Ramos (cell line): ENCODE measurements around the gene KRTAP13-3.

Source experiments
- in situ Hi-C: fragments of 300-500 bp; cut with MboI; formaldehyde crosslinking; loops from one replicate; pipeline ENCODE4 v1.14.3; 2022; ENCODE audit warnings: low sequenced_read_pairs; ENCODE audit not compliant: unreplicated experiment

KRTAP13-3 gene

GRCh38 chr21:30425826-30426225 is at the start of gene KRTAP13-3:
Gene KRTAP13-3 (minus strand): TSS chr21:30425926. CDS start chr21:30425912, 14 bp downstream.
- in situ Hi-C loops, result no loop called here

- in situ Hi-C loops, result no loop called here
These were observed 43.4 kb upstream of the KRTAP13-3 start for GRCh38 chr21:30468900-30469714.

- in situ Hi-C loops, result no loop called here
These were observed 38.0 kb upstream of the KRTAP13-3 start for GRCh38 chr21:30463713-30464112.

GRCh38 chr21:30448514-30448913 is 22.8 kb upstream of the KRTAP13-3 start:
- in situ Hi-C loops, result no loop called here

GRCh38 chr21:30447056-30447455 is 21.3 kb upstream of the KRTAP13-3 start:
- in situ Hi-C loops, result no loop called here

GRCh38 chr21:30444204-30444603 is 18.5 kb upstream of the KRTAP13-3 start:
- in situ Hi-C loops, result no loop called here

GRCh38 chr21:30443226-30443625 is 17.5 kb upstream of the KRTAP13-3 start:
- in situ Hi-C loops, result no loop called here

GRCh38 chr21:30439975-30440374 is 14.2 kb upstream of the KRTAP13-3 start, which contains the start of gene KRTAP15-1:
Gene KRTAP15-1 (plus strand): TSS chr21:30440275. CDS start chr21:30440328, 53 bp downstream.
- in situ Hi-C loops, result no loop called here

GRCh38 chr21:30437010-30437565 is 11.4 kb upstream of the KRTAP13-3 start:
- in situ Hi-C loops, result no loop called here

GRCh38 chr21:30434033-30434631 is 8.4 kb upstream of the KRTAP13-3 start:
- in situ Hi-C loops, result no loop called here

- in situ Hi-C loops, result no loop called here
These were observed 4.5 kb upstream of the KRTAP13-3 start, which contains the start of gene KRTAP13-4 for GRCh38 chr21:30430170-30430655. Gene KRTAP13-4 (plus strand): TSS chr21:30430220. CDS start chr21:30430276, 56 bp downstream.

GRCh38 chr21:30426731-30427130 is 1.0 kb upstream of the KRTAP13-3 start:
- in situ Hi-C loops, result no loop called here

- in situ Hi-C loops, result no loop called here
These were observed 9.7 kb downstream of the KRTAP13-3 start for GRCh38 chr21:30415993-30416392.

GRCh38 chr21:30408782-30409494 is 16.8 kb downstream of the KRTAP13-3 start:
- in situ Hi-C loops, result no loop called here

- in situ Hi-C loops, result no loop called here
These were observed 30.0 kb downstream of the KRTAP13-3 start, which contains the start of gene KRTAP13-1 for GRCh38 chr21:30395731-30396130. Gene KRTAP13-1 (plus strand): TSS chr21:30396031. CDS start chr21:30396087, 56 bp downstream.

GRCh38 chr21:30391492-30392025 is 34.2 kb downstream of the KRTAP13-3 start:
- in situ Hi-C loops, result no loop called here

GRCh38 chr21:30382201-30382600 is 43.5 kb downstream of the KRTAP13-3 start:
- in situ Hi-C loops, result no loop called here
